H1 (cell line): ENCODE measurements around the gene EIF4EBP3. TPM values are rescaled to one million over a fixed set of nuclear protein-coding genes. Genes with fewer than 3 reads are reported as not detected.

Experiments used
- CEBPB ChIP-seq: IDR thresholded peaks from 2 replicates; pipeline ENCODE4 v1.6.1; 2012; ENCODE audit warnings: low read depth, low read length
- FOSL1 ChIP-seq: IDR thresholded peaks from 2 replicates; pipeline ENCODE4 v1.6.1; 2011; ENCODE audit warnings: mild to moderate bottlenecking, low read depth, low read length, moderate library complexity; ENCODE audit not compliant: insufficient read depth
- POU5F1 ChIP-seq: IDR thresholded peaks from 2 replicates; pipeline ENCODE4 v1.6.1; 2011; ENCODE audit warnings: low read depth, mild to moderate bottlenecking, low read length, moderate library complexity
- RAD21 ChIP-seq, 2 experiments: IDR thresholded peaks in 1 of 2; conservative IDR thresholded peaks in 1 of 2; 2 replicates each; pipeline ENCODE4 v1.6.1; 2011; ENCODE audit warnings: low read depth in 2 of 2, low read length in 2 of 2, improper control_type of control experiment in 1 of 2, inconsistent platforms in 1 of 2, mild to moderate bottlenecking in 1 of 2, moderate library complexity in 1 of 2
- TAF1 ChIP-seq: IDR thresholded peaks from 2 replicates; pipeline ENCODE4 v1.6.1; 2011; ENCODE audit warnings: mild to moderate bottlenecking, low read depth, low read length
- ZNF274 ChIP-seq: IDR thresholded peaks from 2 replicates; pipeline ENCODE4 v1.7.0; 2012; ENCODE audit warnings: low read length, borderline replicate concordance; ENCODE audit errors: extremely low read depth
- polyA plus RNA-seq, 7 experiments: library from polyadenylated mRNA; depleted of rRNA in 3 of 7; stranded (reverse) in 5 of 7; unstranded in 2 of 7; fragments of >200 nt in 5 of 7; fragments of 200-250 nt in 2 of 7; gene quantifications; 1 replicate in 5 of 7; 2 replicates in 1 of 7; 4 replicates in 1 of 7; pipeline versions ENCODE4 v1.2.1 to v1.2.3, GENCODE V29; 2011 to 2013; ENCODE audit warnings: missing spikeins in 2 of 7, mixed read lengths in 2 of 7
- total RNA-seq: library from RNA; stranded (reverse); fragmentation: NEBNext Ultra II Directional; extraction: Animal tissue kit (Norgen Biotek cat#: 25700); gene quantifications from 2 replicates; pipeline ENCODE4 v1.2.1, GENCODE V29; 2021

The EIF4EBP3 gene
- total and polyA plus RNA-seq, 2 of the 8 experiments (the other 6 are each of a cell fraction or from before 2014, with no cell fraction given): 11.1 to 11.7 TPM

- TF ChIP-seq RAD21 (IDR thresholded peaks at IDR 0.05 in 1 of 2, conservative IDR thresholded peaks at IDR 0.05 in 1 of 2; ENCODE audit: low read depth in 2 of 2, low read length in 2 of 2): no peak
- no peak for TF ChIP-seq CEBPB
- no peak for TF ChIP-seq ZNF274
- TF ChIP-seq FOSL1: no peak
- TF ChIP-seq TAF1: no peak
- no peak for TF ChIP-seq POU5F1
Measured at GRCh38 chr5:140595538-140596300, 48.3 kb downstream of the EIF4EBP3 start (continued).
